GM12891 (cell line): ENCODE data around the gene SCARB1.

Experiments used
- POLR2A ChIP-seq: IDR thresholded peaks from 2 replicates; pipeline ENCODE4 v1.6.1; 2011; ENCODE audit warnings: low read depth, low read length, control low read depth
- POLR2AphosphoS5 ChIP-seq: IDR thresholded peaks from 2 replicates; pipeline ENCODE4 v1.6.1; 2011; ENCODE audit warnings: low read depth, low read length, control low read depth

GRCh38 chr12:124881123-124881522 lies 17.5 kb upstream of the SCARB1 start:
- TF ChIP-seq POLR2AphosphoS5 (no peak), POLR2A (no peak)
